GM23338 (cell line): ENCODE results near the gene CSNK2B.

ENCODE experiments used
- CREB1 ChIP-seq: fragments of 250-450 bp; sonication (Bioruptor Pico); IDR thresholded peaks from 2 replicates; pipeline ENCODE4 v1.5.0; 2020; ENCODE audit warnings: low read depth, mild to moderate bottlenecking, moderate library complexity
- CTCF ChIP-seq, 2 experiments: fragments of 200-600 bp in 1 of 2; sonication (generic) in 1 of 2; conservative IDR thresholded peaks; 2 replicates each; pipeline versions ENCODE4 v1.5.1 to v1.6.1; 2016 to 2017; ENCODE audit warnings: antibody characterized with exemption in 2 of 2, low read depth in 2 of 2, mild to moderate bottlenecking in 2 of 2, moderate library complexity in 1 of 2
- ETS1 ChIP-seq: IDR thresholded peaks from 2 replicates; pipeline ENCODE4 v1.6.1; 2016; ENCODE audit warnings: antibody characterized with exemption
- EZH2 ChIP-seq: fragments of 200-600 bp; sonication (generic); IDR thresholded peaks from one replicate; pipeline ENCODE4 v1.8.0; 2017; ENCODE audit warnings: antibody characterized with exemption, mild to moderate bottlenecking, low read depth; ENCODE audit not compliant: unreplicated experiment
- EZH2phosphoT487 ChIP-seq: fragments of 200-600 bp; sonication (generic); IDR thresholded peaks from one replicate; pipeline ENCODE4 v1.8.1; 2018; ENCODE audit warnings: antibody characterized with exemption; ENCODE audit not compliant: unreplicated experiment
- JUNB ChIP-seq: IDR thresholded peaks from one replicate; pipeline ENCODE4 v1.6.1; 2016; ENCODE audit warnings: antibody characterized with exemption; ENCODE audit not compliant: unreplicated experiment
- NANOG ChIP-seq: IDR thresholded peaks from 2 replicates; pipeline ENCODE4 v1.6.1; 2016; ENCODE audit warnings: antibody characterized with exemption, borderline replicate concordance
- POLR2AphosphoS5 ChIP-seq: IDR thresholded peaks from 2 replicates; pipeline ENCODE4 v1.6.1; 2016; ENCODE audit warnings: antibody characterized with exemption, low read depth
- STAT1 ChIP-seq: IDR thresholded peaks from one replicate; pipeline ENCODE4 v1.6.1; 2016; ENCODE audit warnings: antibody characterized with exemption; ENCODE audit not compliant: unreplicated experiment
- TF ChIP-seq, protein P1 (sequence below): IDR thresholded peaks from one replicate; pipeline ENCODE4 v1.6.1; 2018; ENCODE audit warnings: antibody characterized with exemption; ENCODE audit not compliant: unreplicated experiment

- TF ChIP-seq EZH2, result no peak
- TF ChIP-seq JUNB, result no peak
- no peak for TF ChIP-seq CTCF (conservative IDR thresholded peaks at IDR 0.05; ENCODE audit: low read depth in 2 of 2)
- no peak for TF ChIP-seq CREB1 (CRISPR knock-in tag)
- no peak for TF ChIP-seq POLR2AphosphoS5
- TF ChIP-seq EZH2phosphoT487, result no peak
- TF ChIP-seq, protein P1, sequence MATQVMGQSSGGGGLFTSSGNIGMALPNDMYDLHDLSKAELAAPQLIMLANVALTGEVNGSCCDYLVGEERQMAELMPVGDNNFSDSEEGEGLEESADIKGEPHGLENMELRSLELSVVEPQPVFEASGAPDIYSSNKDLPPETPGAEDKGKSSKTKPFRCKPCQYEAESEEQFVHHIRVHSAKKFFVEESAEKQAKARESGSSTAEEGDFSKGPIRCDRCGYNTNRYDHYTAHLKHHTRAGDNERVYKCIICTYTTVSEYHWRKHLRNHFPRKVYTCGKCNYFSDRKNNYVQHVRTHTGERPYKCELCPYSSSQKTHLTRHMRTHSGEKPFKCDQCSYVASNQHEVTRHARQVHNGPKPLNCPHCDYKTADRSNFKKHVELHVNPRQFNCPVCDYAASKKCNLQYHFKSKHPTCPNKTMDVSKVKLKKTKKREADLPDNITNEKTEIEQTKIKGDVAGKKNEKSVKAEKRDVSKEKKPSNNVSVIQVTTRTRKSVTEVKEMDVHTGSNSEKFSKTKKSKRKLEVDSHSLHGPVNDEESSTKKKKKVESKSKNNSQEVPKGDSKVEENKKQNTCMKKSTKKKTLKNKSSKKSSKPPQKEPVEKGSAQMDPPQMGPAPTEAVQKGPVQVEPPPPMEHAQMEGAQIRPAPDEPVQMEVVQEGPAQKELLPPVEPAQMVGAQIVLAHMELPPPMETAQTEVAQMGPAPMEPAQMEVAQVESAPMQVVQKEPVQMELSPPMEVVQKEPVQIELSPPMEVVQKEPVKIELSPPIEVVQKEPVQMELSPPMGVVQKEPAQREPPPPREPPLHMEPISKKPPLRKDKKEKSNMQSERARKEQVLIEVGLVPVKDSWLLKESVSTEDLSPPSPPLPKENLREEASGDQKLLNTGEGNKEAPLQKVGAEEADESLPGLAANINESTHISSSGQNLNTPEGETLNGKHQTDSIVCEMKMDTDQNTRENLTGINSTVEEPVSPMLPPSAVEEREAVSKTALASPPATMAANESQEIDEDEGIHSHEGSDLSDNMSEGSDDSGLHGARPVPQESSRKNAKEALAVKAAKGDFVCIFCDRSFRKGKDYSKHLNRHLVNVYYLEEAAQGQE, result no peak
- TF ChIP-seq ETS1, result no peak
- TF ChIP-seq STAT1, result no peak
- no peak for TF ChIP-seq NANOG
Observed at GRCh38 chr6:31691564-31692108, 25.8 kb downstream of the CSNK2B start.
